Activated CD4-positive, alpha-beta T cell treated with anti-CD3 and anti-CD28 coated beads, Interleukin-2, Interleukin-4, amounts not matched to agents 100 ng/mL and 50 ng/mL, durations not matched to agents 16 hours and 8 hours (primary cell): ENCODE data around the gene WDR62.

Experiments used
- DNase-seq: peaks from one replicate; pipeline ENCODE4 v3.0.0-alpha.2; 2020; ENCODE audit warnings: low spot score

The WDR62 gene

DNA sequence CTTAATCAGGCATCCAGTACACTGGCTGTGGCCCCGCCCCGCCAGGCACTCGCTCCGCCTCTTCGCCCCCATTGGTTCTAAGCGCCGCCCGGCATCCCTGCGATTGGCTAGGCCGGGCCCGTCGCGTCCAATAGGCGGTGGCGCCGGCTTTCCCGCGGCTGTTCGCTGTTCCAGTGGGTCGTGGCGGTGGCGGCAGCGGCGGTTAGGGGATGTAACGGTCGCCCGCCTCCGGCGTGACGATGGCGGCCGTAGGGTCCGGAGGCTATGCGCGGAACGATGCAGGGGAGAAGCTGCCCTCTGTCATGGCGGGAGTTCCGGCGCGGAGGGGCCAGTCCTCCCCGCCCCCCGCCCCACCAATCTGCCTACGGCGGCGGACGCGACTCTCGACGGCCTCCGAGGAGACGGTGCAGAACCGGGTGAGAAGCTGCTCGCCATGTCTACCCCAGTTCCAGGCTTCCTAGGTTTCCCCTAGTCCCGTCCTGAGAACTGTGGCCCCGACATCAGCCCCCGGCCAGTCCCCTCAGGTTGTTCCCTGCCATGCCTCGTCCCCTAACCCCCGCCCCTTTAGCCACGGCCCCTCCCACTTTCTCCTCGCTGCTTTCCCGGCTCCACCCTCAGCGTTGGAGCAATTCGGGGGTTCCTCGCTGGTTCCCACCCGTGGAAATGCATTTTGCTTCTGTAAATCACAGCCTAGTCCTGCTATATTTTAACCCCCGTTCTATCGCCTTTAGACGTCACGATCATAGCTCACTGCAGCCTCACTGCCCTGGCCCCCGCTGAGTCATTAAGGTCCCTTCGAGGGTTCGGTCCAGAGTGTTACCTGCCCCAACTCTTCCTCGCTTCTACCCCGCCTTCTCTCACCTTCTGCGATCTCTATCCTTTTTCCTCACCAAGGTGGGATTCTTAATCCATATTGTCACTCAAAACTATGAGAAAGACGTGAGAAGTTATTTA is at the start of gene WDR62:
TSS of gene WDR62 (plus strand) at position 165 of the 954 bp plus-strand sequence. CDS start at position 240, 75 bp downstream.
- DNase-seq = peak; percentile 95

DNA sequence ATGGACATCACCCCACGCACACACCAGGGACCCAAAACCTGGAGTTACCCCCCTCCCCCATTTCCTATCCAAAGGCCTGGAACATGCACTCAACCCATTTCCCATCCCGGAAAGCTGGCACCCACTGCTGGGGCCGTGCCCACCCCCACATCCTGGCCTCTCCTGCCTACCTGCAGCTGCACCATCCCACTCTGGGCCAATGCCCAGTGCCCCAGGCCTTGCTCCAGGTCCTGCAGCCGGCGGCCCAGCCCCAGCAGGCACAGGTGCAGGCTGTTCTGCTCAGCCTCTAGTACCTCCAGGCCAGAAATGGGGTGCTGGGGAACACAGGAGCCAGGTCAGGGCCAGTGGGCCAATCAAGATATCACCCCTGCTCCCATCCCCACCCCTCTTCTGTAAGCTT is 47.7 kb upstream of the WDR62 start:
- no peak for DNase-seq

DNA sequence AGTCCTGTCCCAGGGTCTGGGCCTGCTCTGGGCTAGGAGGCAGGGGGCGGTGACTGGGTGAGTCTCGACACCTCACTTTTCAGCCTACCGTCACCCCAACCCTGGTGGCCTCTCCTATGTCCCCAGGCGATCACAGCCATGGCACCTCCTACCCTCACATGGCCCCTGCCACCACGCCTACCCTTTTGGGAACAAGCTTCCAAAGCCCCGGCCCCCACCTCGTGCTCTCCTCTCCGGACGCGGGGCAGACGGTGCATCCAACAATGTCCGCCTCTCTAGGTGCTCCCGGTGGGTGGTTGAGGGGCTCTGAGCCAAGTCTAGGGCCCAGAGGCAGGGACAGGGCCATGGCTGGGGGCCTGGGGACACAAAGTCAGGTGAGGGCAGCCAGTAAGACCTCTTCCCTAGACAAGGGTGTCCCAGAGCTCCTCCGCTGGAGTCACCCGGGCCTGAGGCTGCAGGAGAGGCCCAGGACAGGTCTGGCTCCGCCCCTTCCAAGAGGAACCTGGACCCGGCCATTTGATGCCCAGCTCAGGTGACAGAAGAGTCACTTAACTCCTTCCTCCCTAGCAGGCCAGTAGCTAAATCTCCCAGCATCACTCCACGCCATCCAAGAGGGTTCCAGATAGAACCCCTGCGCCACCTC is 46.2 kb upstream of the WDR62 start, which contains the start of gene SYNE4:
TSS of gene SYNE4 (minus strand) at position 478 of the 643 bp plus-strand sequence. CDS start at position 346, 132 bp downstream.
- DNase-seq = no peak

DNA sequence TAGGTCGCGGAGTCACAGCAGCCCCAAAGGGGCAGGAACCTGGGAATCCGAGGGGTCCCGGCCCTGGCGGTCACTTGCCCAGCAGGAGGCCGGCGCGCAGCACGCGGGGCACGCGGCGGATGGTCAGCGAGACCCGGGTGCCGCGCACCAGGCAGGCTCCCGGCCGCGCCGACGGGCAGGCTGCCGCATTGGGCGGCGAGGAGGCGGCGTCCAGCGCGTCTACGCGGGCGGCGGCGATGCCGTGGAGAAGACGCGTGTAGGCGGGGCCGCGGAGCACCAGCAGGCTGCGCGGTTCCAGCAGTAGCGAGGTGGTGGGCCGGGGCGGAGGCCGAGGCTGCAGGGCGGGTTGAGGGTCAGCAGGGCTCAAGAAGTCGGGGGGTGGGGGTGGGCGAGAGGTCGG is 45.5 kb upstream of the WDR62 start:
- DNase-seq = peak; percentile 60

DNA sequence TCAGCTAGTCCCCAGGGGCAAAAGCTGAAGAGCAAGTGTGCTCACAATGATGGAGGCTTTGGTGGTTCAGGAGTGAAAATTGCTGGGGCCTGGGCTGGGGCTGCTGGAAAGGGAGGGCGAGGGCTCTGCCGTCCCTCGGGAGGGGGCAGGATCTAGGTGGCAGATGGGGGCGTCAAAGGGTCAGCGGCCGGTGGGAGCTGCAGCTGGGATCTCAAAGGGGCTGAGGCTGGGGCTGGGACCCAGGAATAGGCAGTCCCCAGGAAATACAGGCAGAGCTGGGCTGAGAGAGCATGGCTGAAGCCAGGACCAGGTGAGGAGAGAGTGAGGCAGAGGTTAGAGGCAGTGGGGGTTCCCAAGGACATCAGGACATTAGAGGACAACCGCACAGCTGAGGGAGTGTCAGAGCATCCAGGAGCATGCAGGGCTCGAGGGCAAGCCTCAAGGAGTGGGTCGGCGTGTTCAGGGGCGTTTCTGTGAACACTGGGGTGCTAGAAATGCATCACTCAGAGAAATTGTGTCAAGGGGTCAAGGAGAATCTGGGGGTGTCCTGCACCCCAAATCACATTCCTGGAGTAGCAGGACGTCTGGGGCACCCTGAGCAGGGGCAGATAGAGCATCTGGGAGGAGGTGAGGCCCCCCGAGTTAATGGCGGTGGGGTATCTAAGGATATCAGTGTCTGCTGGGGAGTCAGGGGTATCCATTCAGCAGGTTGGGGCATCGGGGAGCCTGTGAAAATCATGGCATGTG is 44.9 kb upstream of the WDR62 start:
- DNase-seq = no peak

DNA sequence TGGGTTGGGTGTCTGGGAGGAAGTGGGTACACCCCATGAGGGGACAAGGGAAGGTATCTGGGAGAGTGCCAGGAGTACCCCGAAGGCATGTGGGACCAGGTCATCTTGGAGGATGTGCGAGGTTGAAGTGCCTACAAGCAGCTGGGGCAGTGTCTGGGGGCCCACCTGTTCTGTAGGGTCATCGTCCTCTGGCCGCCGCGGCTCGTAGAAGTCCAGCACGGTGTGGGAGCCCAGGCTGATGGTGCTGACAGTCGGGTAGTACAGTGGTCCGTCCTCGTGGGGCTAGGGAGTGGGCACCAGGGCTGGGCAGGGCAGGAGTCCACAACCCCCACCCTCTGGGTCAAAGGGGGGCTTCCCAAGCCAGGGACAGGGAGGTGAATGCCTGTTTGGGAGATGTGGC is 44.3 kb upstream of the WDR62 start:
- DNase-seq = no peak

DNA sequence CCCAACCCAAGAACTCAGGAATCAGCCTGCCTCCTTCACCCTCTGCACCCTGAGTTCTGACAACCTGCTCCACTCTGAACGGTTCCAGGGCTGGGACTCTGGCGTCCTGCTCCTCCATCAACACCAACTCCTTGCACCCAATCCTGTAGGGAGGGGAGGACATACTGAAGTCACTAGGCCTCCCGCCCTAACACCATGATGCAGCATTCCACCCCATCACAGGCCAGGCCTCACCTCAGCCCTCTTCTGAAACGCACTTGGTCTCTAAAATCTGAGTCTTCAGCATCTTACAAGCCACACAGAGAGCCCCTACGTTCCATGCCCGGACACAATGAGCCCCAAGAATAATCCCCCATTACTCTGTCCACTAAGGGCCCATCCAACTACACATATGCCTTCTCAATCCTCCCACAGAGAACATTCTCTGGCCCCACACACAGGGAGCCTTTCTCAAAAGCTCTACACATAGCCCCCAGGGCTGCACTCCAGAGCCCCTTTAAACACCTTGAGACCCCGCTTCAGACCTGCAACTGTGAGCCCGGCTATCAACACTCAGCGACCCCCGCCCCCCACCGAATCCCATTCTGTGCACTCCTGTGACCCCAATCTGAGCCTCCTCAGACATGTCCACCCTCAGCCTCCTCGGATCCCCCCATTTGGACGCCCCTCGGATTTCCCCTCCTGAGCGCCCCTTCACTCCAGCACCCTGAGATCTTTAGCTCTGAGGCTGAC is 41.3 kb upstream of the WDR62 start:
- DNase-seq = no peak

DNA sequence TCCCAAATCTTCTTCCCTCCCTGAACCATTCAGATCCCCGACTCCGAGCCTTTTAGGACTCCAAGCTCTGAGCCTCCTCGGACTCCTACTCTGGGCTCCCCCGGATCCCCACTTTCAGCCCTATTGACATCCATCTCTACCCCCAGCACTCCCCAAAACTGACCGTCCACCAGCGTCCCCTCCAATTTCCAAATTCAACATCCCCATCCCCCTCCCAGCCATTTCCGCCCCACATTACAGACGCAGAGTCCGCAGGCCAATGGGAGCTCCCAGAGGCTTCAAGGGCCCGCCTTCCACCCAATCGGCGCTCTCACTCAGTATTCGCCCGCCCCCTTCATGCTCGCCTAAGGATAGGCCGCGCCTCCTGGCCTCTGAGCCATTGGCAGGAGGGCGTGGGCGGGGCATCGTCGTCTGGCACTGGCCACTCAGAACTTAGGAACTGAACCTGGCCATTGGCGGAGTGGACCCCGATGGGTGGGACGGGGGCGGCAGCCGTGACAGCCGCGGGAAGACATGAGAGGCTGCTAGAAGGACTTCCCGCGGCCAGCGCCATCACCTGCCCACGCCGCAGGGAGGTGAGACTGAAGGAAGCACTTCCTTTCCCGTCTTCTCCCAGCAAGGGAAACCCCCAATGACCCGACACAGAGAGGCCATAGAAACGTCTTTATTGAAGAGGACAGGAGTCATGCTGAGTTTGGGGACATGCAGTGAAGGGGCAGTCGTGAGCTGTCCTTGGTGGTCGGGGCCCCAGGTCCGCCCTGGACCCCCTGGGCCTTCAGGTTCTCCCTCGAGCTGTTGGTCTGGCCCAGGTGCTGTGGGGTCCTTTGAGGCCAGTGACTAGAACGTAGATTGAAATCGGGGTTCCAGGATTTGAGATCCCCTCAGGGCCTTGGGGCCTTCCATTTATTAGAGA is 40.4 kb upstream of the WDR62 start, which contains the start of gene ALKBH6:
TSS of gene ALKBH6 (minus strand) at position 202 of the 913 bp plus-strand sequence. CDS start 816 bp downstream, outside the sequence.
- DNase-seq = peak; percentile 100

DNA sequence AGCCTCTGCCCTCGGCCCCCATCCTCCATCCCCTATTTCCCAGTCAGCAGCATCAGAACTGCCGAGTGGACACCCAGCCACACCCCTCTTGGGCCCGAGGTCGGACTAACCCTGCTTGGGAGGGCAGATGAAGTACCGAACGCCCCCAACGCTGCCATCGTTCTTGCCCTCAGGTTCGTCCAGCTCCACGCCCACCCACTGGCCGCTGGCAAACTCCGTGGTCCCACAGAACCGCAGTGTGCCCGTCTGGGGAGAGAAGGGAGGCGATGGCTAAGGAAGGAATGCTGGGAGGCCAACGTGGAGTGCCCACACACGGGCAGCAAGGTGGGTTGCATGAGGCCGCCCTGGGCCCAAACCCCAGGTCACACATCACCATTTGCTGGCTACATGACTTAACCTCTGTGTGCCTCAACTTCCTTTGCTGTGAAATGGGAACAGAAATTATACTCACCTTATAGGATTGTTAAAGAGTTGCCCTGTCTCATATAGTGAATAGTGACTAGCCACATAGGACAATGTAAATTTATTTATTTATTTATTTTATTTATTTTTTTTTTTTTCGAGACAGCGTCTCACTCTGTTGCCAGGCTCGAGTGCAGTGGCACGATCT is 35.5 kb upstream of the WDR62 start:
- no peak for DNase-seq

DNA sequence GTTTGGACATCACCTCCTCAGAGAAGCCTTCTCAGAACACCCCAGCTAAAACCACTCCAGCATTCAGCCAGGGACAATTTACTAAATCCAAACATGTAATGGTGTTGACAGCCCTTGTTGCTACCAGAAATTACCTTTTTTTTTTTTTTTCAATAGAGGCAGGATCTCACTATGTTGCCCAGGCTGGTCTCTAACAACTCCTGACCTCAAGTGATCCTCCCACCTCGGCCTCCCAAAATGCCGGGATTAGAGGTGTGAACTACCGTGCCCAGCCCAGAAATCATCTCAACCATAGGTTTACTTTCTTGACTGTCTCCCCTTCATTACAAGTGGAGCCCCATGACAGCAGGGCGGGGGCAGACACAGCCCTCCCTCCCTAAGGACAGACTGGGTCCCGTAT is 31.3 kb upstream of the WDR62 start:
- no peak for DNase-seq

DNA sequence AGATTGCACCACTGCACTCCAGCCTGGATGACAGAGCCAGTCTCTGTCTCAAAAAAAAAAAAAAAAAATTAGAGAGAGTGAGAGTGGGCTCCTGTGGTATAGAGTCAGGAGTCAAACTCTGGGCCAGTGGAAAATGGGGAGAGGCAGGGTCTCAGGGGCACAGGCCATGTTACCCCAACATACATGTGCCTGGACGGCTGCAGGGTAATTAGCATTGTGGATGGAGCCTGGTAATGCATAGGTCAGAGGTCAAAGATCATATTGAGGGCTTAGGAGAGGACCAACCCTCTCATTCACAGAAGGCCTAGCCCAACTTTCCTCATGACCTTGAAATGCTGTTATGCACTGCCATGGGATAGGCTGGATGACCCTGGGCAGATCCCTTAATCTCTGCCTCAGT is 29.2 kb upstream of the WDR62 start:
- no peak for DNase-seq

DNA sequence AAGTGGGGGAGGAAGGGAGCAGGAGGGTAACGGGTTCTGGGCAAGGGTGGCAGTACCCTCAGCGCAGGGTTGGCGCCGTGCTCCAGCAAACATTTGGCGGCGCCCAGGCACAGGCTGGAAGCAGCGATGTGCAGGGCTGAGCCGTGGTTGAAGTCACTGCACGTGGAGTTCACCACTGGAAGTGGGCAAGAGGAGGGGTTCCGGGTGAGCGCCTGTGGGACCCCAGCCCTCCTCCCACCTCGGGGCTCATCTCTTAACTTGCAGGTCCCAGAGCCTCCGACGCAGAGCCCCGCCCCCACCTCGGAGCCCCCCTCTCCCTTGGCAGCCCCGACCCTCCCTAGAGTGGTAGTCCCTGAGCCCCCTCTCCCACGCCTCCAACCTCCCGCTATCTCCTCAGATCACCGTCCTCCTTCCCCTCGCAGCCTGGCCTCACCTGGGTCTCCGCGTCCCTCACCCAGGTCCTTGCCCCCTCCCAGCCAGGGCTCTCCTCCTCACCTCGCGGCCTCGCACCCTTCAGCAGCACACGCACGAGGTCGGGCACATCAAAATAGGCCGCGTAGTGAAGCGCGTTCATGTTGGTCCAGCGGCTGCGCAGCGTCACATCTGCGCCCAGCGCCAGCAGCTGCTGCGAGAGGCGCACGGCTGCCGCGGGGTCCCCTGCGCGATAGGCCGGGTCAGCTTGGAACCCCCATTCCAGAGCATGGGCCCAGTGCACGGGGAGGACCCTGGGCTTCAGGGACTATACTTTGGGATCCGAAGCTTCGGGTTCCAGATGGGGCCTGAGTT is 28.4 kb upstream of the WDR62 start:
- DNase-seq = no peak

DNA sequence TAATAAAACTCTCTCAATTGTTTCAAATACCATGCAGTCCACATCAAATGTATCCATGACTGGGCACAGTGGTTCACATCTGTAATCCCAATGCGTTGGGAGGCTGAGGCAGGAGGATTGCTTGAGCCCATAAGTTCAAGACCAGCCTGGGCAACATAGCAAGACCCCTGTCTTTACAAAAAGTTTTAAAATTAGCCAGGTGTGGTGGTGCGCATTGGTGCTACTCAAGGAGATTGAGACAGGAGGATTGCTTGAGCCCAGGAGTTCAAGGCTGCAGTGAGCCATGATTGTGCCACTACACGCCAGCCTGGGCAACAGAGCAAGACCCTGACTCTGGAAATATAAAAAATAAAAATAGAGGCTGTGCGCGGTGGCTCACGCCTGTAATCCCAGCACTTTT is 27.0 kb upstream of the WDR62 start:
- no peak for DNase-seq

DNA sequence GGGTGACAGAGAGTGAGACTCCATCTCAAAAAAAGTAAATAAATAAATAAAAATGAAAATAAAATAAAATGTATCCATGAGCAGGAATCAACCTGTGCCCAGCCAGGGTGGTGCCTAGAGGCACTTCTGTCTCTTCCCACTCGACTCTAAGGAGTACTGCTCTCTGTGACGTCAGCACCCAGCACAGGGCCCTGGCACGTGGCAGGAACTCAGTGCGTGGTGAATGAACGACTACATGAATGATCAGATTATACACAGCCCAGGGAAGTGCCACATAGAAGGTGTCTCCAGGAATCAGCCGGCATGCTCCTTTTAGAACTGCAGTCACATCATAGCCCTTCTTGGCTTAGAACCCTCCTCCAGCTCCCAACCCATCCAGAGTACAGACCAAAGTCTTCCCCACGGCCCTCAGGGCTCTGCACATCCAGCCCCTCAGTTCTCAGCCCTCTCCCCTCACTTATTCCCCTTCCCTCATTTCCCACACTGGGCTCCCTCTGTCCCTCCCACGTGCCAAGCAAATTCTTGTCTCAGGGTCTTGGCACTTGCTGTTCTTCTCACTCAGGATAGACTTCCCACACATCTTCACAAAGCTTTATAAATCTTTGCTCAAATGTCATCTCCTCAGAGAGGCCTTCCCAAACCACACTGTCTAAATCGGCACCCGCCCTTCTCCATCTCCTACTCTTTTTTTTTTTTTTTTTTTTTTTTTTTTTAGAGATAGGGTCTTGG is 26.2 kb upstream of the WDR62 start:
- no peak for DNase-seq

DNA sequence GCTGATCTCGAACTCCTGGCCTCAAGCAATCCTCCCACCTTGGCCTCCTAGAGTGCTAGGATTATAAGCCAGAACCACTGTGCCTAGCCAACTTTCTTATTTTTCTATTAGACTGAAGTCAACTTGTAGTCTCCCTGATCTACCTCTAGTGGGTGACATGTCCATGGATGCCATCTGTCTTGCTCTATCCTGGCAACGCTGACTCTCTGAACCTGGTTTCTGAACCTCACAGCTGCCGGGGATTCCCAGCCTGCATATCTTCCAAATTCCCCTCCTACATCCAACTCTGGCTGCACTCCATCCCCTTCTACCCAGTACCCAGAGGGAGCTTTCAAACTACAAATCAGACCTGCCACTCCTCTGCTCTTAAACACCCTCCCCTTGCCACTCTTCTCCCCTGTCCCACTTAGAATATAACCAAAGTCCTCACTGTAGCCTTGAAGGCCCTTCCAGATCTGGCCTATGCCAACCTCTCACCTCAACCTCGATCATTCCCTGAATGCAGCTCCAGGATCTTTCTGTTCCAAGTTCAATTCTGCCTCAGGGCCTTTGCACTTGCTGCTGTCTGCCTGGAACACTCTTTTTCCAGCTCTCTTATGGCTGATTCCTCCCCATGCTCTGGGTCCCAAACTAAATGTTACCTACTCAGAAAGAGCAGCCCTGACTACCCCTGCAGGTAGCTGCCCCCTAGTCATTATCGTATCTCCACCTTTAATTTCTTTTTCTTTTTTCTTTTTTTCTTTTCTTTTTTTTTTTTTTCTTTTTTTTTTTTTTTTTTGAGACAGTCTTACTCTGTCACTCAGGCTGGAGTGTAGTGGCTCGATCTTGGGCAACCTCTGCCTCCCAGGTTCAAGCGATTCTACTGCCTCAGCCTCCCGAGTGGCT is 24.2 kb upstream of the WDR62 start:
- no peak for DNase-seq

DNA sequence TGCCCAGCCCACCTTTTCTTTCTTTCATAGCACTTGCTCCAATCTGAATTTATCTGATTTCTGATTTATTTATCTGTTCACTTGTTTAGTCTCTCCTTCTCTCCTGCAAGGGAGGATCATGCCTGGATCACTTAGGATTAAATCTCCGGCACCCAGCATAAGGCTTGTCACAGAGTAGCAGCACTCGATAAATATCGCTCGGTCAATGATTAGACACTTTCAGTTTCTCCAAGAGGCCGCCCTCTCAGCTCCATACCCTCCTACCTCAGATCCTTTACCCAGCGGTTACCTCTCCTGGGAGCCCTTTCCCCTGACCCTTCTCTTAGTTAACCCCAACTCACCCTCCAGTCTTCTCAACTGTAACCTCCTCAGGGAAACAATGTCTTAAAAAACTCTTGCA is 23.4 kb upstream of the WDR62 start:
- DNase-seq = no peak

DNA sequence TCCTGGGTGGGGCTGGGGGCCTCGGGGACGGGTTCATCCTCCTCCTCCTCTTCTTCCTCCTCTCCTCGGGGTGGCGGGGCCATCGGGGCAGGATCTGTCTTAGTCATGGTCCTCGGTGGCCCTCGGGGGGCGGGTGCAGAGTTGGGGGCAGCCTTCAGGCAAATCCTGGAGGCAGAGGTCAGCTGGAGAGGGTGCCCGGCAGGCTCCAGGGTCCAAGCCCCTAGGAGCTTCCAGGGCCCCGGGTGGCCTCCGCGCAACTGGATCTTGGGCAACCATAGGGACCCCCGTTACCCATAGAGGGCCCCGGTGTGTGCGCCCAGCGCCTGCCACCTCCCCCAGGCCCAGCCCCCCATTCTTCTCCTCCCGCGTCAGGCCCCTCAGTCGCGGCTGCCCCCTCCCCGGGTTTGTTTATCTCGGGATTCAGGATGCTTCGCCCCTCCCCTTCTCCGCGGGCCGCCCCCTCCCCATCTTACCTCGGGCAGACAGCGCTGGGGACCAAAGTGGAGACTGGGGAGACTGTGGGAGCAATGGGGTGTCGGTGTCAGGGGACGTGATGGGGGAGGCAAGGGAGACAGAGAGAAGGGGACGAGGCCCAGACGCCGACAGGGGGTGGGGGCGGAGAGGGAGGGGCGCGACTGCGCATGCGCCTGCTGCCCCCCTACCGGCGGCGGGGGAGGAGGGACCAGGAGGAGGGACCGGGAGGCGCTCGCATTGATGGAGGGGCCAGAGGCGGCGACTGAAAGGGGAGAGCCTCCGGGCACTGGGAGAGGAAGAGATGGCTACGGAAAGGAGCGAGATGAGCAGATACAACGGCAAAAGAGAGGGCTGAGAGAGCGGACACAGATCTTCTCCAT is 22.2 kb upstream of the WDR62 start, which contains the start of gene CLIP3:
TSS of gene CLIP3 (minus strand) at position 623 of the 854 bp plus-strand sequence. CDS start at position 107, 516 bp downstream.
- peak; percentile 27 for DNase-seq
